Activated effector memory CD4-positive, alpha-beta T cell treated with anti-CD3 and anti-CD28 coated beads, Interleukin-2, amount 50 U/mL, for 16 hours (primary cell): ENCODE data around the gene SLC24A5.

Experiments used
- DNase-seq: peaks from one replicate; pipeline ENCODE4 v3.0.0-alpha.2; 2020

SLC24A5 gene

DNA sequence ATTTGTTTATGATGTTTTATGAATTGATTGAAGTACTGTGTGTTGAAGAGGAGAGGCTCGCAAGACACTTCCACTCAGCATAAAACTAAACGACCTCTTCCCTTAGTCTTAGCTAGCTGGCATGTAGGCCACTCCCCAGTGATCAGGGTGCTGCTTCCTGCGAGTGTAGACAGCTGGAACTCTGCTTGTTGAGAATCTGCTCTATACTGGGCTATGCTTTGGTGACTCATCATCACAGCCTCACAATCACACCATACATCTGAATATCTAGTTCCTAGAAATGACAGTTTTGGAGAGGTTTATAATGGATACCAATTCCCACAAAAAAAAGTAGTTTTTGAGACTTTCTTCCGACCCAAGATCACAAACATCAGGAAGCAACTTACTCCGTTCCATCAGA lies 1.5 kb upstream of the SLC24A5 start:
- DNase-seq, result no peak

DNA sequence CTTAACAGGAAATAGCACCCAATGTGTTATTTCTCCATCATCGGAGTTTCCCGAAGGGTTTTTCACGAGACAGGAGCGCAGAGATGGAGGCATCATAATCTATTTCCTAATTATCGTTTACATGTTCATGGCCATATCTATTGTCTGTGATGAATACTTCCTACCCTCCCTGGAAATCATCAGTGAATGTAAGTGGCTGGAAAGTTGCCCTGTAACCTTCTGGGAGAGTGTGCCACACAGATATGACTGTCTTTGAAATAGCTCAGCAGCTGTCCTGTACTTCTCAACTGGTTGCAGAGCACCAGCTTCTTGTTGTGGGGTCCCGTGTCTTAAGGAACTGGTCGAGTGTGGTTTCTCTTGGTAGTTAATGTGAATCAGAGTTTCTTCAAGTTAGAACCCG lies 1.1 kb downstream of the SLC24A5 start:
- DNase-seq, result no peak

DNA sequence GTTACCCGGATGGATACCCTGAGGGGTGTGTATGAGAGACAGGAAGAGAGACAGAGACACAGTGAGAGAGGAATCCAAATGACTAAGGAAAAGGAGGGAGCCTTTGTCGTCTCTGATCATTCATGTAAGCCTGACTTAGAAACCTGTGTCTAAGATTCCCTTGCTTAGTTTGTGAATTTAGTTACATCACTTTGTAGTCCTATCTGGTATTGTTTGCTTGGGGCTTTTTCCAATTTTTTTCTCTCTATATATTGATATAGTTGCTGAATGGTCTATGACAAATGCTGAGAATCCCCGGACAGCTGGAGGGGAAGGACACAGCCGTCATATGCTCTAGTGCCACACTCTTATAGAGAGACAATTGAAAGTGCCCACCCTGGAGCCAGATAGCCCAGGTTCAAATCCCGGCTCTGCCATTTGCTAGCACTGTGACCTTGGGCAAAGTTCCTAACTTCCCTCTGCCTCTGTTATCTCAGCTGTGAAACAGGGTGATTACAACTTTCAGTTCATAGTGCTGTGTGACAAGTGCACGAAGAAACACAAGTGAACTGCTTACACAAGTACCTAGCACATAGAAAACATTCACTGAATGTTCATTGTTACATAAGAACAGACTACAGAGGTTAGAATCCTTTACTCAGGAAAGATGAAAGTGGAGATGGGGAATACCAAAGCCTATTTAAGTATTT lies 6.0 kb downstream of the SLC24A5 start:
- no peak for DNase-seq

DNA sequence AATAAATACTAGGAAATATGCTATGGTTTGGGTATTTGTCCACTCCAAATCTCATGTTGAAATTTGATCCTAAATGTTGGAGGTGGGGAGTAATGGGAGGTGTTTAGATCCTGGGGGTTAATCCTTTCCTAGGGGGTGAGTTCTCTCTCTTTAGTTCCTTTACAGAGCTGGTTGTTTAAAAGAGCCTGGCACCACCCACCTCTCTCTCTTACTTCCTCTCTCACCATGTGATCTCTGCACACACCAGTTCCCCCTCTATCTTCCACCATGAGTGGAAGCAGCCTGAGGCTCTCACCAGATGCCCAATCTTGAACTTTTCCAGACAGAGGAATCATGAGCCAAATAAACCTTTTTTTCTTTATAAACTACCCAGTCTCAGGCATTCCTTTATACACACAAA lies 10.5 kb downstream of the SLC24A5 start:
- DNase-seq, result no peak

DNA sequence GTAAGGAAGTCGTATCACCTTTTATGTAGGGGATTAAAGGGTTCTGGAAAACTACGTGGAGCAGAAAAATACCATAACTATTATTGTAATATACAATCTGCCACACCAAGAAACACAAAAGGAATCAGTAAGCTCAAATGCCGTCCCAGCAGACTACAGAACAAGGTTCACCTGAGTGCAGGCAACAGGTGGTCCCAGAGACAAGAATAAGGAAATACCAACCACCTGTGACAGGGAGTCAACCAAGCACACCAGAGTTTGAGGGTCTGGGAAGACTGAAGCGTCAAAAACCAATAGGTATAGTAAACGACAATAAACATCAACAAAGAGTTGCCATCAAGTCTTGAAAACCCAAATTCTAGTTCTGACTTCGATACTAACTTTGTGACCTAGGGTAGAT lies 12.1 kb downstream of the SLC24A5 start:
- no peak for DNase-seq

DNA sequence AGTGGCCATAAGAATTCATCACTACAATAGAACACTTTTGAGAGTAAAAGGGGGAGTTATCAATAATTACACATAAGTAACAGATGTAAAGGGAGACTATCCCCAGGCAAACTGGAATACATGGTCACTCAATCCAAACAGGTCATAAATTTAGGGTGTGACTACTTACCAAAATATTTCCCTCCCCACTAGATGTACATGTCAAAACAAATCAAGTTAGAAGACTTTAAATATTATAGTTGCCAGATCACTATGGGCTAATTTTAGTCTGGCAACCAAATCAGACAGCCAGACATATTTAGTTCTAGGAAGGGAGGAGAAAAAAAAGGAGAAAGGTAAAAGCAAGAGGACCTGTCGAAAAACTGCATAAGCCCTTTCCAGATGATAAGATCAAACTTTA lies 23.1 kb downstream of the SLC24A5 start:
- DNase-seq, result no peak

DNA sequence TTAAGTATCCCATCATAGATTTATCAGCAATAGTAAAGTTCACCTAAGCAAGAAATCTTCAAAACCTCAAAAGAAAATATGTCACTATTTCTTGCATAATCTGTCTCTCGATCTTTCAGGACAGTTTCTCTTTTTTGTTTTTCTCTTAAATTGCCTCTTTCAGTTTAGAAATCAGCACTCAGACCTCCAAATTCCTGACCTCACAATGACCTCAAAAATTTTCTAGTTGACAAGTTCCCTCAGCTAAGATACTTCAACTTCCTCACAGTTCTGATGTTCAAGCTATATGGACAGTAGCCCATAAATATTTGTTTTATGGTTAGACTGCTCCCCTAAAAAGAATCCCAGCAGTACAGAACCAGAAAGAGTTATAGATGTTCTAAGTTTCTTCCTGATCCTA lies 24.1 kb downstream of the SLC24A5 start:
- no peak for DNase-seq

DNA sequence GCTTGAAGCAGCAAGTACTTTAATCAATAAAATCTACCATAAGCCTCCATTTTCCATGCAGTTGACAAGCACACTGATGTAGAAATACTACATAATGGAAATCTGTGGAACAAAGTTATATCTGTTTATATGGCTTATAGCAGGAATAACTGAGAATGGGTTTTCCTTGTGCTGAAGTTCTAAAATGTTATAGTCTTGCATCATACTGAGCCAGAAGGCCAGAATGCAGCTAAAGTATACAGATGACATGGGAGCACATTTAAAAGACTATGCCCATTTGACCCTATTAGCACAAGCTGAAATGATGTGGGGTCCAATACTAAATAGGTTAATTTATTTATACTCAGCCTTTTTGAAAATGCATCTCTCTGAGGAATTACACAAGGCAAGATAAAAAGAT lies 25.1 kb downstream of the SLC24A5 start:
- DNase-seq, result no peak

DNA sequence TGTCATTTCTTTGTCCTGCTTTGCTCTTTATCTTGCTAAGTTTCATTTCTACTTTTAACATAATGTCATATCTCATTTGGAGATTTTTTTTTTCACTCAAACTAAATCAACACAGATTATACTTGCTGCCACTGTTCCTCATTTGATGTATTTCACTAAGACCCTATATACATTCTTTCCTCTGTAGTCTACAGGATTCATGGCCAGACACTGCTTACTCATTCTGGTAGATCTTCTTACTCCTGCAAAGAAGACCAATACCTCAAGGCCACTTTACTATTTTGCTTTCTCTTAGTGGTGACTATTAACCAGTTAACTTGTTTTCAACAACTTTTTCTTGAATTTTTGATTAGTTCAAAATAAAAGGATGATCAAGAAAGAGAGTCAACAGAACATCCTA lies 26.6 kb downstream of the SLC24A5 start:
- DNase-seq, result no peak

DNA sequence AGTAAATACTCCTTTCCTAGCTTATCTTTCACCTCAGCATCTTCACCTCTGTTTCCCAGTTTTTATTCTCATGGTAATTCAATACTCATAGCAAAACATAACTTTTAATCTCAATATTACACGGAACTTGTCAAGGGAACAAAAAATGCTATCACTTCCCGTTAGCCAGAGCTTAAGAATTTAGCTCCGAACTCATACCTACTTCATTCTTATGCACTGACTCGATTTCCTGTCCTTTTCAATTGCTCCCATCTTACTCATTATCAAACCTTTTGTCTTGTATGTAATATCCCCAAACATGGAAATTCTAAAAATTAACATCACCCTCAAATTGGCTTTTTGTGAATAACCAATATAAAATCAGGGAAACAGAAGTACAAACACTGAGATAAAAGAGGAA lies 29.1 kb downstream of the SLC24A5 start:
- DNase-seq, result no peak

DNA sequence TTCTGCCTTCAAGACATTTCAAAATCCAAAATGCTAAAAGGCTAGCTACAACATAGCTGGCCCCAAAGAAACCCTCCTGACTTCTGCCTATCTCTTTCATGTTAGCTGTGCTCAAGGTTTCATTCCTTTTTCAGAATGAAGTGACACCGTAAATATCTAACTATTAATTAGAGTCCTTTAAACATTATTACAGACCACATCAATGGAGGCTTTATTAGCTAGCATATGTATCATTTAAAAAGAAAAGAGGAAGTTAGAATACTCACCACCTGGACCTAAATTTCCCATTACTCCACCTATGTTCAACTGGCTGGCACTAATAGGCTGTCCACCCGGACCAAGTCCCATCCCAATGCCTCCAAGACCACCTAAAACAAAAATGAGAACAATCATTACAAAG lies 32.7 kb downstream of the SLC24A5 start:
- DNase-seq, result no peak

DNA sequence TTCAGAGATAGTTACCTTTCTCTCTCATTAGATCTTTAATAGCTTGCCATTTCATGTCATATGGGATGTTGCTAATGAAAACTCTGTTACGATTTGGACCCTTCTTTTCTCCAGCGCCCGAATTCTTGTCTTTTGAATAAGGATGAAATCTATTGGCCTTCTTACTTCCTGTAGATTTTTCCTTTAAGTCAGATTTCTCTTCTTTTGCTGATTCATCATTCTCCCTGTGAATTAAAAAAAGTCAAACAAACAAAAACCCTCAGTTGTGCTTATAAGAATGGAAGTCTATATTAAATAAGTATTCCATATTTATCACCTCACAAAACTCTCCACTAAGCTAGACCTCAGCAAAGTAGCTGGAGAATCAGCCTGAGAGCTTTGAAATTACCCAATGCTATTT lies 47.8 kb downstream of the SLC24A5 start:
- no peak for DNase-seq

DNA sequence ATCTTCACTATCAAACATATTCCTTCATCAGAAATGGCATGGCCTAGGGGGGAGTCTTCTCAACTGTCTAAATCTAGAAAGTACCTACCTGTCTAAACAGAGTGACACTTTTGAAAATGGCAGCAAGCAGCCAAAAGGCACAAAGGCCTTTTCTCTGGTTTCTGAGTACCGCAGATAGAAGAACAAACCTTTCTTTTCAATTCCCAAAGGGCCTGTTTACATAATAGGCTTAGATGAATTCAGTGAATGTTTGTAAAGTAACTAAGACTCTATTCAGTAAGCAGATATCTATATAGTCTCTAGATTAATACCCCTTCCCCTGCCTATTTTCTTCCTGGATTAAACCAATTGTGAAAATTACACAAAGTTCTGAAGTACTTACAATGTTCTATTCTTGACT lies 50.2 kb downstream of the SLC24A5 start:
- DNase-seq, result no peak

DNA sequence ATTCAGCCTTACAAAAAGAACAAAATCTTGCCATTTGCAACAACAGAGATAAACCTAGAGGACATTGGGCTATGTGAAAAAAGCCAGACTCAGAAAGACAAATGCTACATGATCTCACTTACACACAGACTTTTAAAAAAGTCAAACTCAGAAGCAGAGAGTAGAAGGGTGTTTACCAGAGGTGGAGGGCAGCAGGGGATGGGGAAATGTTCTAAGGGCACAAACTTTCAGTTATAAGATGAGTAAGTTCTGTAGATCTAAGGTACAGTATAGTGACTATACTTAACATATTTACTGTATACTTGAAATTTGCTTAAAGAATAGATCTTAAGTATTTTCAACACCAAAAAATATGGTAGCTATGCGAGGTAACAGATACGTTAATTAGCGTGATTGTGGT lies 54.3 kb downstream of the SLC24A5 start:
- DNase-seq, result no peak

DNA sequence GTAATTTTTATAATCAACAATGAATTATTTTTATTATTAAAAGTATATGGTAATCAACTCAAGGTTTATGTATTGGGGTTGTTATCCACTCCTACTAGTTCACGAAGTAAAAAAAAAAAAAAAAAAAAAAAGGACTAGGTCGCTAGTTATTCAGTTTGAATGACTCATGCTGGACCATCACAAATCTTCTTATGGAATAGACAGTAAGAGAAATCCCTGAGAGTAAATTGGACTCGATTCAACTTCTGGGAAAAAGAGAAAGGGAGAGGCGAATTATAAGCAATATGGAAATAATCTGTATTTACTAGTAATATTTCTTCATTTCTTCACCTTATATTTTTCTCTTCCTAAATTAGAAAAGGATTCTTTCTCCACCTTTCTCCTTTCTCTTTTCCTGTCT lies 55.3 kb downstream of the SLC24A5 start:
- no peak for DNase-seq

DNA sequence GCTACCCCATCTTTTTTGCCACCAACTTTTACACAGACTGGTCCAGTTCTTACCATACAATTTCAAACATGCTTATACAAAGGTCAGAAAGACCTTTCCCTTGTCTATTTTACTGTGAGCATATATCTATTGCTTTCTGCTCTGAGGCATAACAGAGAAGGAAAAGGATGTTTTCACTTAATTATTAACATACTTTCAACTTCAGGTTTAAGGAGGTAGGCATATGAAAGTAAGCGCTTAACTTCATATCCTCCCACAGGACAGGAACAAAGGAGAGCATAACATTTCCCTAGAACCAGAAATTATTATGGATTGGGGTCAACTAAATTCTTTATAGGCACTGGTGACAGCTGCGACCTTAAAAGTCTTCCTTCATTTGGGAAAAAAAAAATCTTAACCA lies 56.2 kb downstream of the SLC24A5 start:
- DNase-seq, result no peak

DNA sequence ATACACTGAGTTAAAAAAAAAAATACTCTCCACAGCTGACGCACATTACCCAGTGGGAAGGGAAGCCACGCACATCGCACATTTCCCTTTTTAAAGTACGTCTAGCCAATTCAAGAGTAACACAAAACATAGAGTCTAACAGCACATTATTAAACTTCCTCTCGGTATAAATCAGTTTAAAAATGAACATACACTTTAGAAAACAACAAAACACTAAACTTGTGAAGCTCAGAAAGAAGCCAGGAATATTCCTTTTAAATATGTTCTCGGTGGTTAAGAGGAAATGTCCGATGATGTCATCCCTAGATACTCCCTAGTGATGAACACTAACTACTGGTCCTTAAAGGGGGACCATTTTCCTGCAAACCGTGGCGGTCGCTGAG lies 56.6 kb downstream of the SLC24A5 start:
- peak; percentile 55 for DNase-seq

DNA sequence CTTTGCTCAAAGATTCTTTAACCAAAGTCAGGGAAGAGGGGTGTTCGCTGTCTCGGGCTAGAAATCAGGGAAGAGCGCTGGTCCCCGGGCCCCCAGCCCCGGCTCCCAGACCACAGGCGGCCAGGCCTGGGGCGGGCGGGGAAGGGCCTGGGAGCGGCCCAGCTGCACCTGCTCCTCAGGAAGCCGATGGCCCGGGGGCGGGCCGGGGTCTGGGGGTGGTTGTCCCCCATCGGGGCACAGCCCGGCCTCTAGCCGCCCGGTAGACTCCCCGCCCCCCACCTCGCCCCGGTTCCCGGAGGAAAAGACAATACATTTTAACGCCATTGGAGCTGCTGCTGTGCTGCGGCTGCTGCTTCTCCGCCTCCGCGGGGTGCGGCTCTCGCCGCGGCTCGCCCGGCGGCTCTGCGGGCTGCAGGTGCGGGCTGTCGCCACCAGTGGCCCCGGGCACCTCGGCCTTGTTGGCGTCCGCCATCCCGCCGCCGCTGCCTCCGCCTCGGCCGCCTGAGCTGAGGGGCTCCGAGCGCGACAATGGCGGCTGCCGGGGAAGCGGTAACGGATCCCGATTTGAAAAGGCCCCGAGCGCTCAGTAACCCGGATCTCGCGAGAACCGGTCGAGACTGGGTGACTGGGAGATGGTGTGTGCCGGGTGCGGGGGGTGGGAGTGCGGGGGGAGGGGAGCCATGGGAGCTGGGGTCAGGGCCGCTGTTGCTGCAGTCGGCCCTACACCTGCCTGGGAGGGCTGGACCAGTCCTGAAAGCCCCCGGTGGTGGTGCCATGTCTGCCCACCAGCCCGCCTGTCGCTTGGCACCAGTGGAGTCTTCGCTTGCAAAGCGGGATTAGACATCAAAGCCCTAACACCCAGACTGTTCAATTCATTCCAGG lies 57.2 kb downstream of the SLC24A5 start, which contains the start of gene MYEF2:
Gene MYEF2, minus strand, starts transcription at position 530 of the 882 bp plus-strand sequence. Its CDS starts 58 bp downstream, at position 472.
- DNase-seq, result peak; percentile 85

DNA sequence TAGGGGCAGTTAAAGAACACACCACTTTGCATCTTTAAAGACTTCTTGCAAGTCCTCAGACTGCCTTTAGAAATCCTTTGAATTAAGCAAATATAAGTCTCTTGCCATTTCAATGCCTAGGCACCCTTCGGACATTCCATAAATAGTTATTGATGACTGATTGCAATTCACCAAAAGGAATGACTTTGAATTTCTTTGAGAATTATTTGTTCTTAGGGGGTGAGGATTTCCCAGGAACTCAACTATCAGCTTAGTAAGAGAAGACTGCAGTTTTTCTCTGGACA lies 57.8 kb downstream of the SLC24A5 start:
- no peak for DNase-seq

DNA sequence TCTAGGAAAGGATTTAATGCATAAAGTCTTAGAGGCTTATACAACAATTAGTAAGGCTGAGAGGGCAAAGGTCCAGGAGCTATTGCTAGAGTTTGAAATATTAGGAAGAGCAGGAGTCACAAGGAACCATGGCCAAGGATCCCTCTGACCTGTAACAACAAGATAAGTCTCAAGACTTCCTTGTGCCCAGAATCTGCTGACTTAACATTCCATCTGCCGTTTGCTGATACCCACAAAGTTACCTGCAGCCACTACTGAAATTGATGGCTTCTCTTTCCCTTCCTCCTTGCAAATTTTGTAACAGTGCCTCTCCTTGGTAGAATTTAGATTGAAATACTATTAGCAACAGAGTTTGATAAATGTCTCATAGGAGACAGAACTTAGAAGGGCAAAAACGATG lies 62.0 kb downstream of the SLC24A5 start:
- no peak for DNase-seq

DNA sequence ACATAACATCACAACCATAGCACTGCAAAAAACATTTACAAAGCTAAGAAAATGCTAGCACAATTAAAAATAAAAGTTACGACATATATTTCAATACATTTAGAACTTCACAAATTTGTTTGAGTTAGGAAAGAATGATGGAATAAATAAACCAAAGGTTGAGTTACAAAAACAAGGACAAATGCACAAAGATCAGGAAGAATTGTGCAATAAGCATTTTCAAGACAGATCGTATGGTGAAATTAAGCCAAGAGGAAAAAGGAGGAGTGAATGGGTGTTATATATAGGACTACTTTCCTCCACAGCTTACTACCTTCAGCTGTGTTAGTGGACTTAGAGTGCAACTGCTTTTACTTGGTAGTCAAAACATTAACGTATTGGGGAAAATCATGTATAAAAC lies 64.7 kb downstream of the SLC24A5 start:
- DNase-seq, result no peak

DNA sequence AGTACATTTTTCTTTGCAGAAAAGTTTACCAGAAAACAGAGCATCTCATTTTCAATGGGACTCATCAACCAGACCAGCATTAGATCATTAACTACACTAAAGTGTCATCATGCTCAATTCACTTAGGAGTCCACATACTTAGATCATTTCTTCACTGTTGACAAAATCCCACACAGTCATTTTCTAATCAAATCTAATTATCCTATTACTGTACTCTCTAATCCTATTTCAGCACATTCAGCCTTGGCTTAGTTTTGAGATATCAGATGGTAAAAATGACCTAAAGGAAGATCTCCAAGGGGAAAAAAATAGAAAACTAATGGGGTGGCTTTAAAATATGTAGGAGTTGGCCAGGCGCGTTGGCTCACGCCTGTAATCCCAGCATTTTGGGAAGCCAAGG lies 65.5 kb downstream of the SLC24A5 start:
- no peak for DNase-seq

DNA sequence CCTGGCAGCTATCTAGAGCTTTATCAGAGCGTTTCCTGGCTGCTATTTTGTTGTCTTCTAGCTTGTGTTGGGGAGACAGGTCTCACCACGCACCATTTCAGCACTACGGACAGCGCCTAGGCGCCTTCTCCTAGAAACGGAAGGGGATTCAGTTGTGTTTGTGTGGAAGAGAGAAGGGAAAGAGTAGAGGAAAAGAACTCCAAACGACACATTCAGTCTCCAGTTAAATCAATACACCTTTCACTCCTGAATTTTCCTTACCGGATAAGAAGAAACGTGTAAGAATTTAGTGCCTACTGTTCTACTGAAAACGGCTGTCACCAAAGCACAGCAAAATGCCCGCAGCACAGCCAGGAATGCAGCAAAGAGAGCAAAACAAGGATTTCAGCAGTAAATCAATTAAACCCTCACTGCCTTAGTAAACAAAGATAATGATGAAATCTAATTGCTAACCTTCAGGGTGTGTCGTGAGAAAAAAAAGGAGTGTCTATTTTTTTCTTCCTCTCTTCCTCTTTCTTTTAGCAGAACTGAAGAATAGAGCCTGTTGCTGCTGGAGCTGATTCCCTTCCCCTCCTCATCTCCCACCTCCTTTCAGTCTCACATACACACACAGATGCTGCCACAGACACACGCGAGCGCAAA lies 70.3 kb downstream of the SLC24A5 start:
- DNase-seq, result peak; percentile 65

DNA sequence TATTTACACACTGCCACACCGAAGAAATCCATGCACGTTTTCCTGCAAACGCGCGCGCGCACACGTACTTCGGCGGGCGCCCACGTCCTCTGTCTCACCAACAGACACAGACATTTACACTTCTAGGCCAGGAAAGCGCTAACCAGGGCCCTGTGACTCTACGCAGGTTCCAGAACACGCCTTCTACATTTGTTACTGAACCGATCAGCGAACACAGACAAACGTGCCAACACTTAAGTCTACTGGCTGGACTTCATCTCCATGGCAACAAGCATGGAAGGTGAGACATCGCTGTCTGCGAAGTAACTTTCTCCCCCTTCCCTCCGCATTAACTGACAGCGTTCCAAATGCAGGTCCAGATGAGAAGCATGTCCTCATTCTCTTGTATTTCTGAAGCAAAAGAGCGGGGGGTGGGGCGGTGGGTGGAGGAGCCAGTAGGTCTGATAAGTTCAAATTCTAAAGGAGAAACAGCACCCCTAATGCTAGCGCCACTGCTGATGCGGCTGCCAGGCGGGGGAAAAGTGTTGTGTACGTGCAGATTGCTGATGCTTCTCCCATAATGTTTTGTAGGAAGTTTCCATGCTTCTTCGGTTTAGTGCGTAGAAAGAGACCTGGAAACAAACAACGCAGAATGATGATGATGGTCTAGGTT lies 70.9 kb downstream of the SLC24A5 start, which contains the start of gene CTXN2:
Gene CTXN2, plus strand, starts transcription at position 92 of the 652 bp plus-strand sequence. CDS start 9,636 bp downstream, outside the sequence.
- no peak for DNase-seq
